Thyroid gland (tissue), 4 donors: Measurements from ENCODE around the gene UBAP1.

Experiments
- POLR2A ChIP-seq, 2 donors: fragments of 450-650 bp; IDR thresholded peaks; one replicate each; pipeline ENCODE4 v1.6.1; 2017; ENCODE audit warnings: antibody characterized with exemption in 2 of 2, mild to moderate bottlenecking in 2 of 2, moderate library complexity in 1 of 2
- TF ChIP-seq, protein P1 (sequence below), 6 experiments: fragments of 200-600 bp in 3 of 6; fragments of 450-650 bp in 3 of 6; sonication (generic) in 3 of 6; IDR thresholded peaks; one replicate each; pipeline ENCODE4 v1.5.1; 2016 to 2019; ENCODE audit warnings: antibody characterized with exemption in 6 of 6, mild to moderate bottlenecking in 2 of 6, inconsistent platforms in 1 of 6, moderate library complexity in 1 of 6

DNA sequence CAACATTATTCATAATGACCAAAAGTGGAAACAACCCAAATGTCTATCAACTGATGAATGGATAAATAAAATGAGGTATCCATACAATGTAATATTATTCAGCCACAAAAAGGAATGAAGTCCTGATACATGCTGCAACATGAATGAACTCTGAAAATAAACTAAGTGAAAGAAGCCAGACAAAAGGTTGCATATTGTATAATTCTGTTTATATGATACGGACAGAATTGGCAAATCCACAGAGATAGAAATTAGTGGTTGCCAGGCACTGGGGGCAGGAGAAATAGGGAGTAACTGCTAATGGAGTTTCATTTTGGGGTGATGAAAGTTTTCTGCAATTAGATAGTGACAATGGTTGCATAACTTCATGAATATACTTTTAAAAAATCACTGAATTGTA lies 103.3 kb downstream of the UBAP1 start:
- TF ChIP-seq, protein P1, sequence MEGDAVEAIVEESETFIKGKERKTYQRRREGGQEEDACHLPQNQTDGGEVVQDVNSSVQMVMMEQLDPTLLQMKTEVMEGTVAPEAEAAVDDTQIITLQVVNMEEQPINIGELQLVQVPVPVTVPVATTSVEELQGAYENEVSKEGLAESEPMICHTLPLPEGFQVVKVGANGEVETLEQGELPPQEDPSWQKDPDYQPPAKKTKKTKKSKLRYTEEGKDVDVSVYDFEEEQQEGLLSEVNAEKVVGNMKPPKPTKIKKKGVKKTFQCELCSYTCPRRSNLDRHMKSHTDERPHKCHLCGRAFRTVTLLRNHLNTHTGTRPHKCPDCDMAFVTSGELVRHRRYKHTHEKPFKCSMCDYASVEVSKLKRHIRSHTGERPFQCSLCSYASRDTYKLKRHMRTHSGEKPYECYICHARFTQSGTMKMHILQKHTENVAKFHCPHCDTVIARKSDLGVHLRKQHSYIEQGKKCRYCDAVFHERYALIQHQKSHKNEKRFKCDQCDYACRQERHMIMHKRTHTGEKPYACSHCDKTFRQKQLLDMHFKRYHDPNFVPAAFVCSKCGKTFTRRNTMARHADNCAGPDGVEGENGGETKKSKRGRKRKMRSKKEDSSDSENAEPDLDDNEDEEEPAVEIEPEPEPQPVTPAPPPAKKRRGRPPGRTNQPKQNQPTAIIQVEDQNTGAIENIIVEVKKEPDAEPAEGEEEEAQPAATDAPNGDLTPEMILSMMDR (IDR thresholded peaks at IDR 0.05), result no peak
- no peak for TF ChIP-seq POLR2A (IDR thresholded peaks at IDR 0.05)
